ENCODE data around the gene NUP210.

NUP210 gene

GRCh38 chr3:13307041-13307440 lies 113.1 kb downstream of the NUP210 start:
- no peak for TF ChIP-seq Cebpa-rat (IDR thresholded peaks at IDR 0.05)
- Histone ChIP-seq H4K20me1 (no peaks in the 10 kb centered on the region), H3K4me1 (peaks cover under 1 to 34% (median 19%) of the 10 kb centered on the region in 10 experiments; a peak in 19 of 20 replicates), H3K27ac (no peak overlapping the region), H3K9ac (no peak overlapping the region), H3K27me3 (no peaks in the 10 kb centered on the region), H3K36me3 (no peaks in the 10 kb centered on the region; a peak in 1 of 22 replicates), H3K4me2 (no peak overlapping the region), H3K9me3 (replicated peaks in 1 of 11) (no peaks in the 10 kb centered on the region), H3K4me3 (no peak overlapping the region)

GRCh38 chr3:13305623-13306022 lies 114.5 kb downstream of the NUP210 start:
- Histone ChIP-seq H3K4me1 (peaks cover 14 to 48% (median 33%) of the 10 kb centered on the region in 10 experiments), H3K27ac (peak overlapping the region in 5 of 11 experiments; percentile 10 to 55 (median 43); a peak in 7 of 22 replicates), H3K4me2 (peak overlapping the region in 5 of 11 experiments; percentile 4 to 32 (median 30); a peak in 5 of 22 replicates), H3K36me3 (no peaks in the 10 kb centered on the region; a peak in 1 of 22 replicates), H3K9ac (peak overlapping the region in 6 of 11 experiments; percentile 4 to 56 (median 32); a peak in 6 of 22 replicates), H3K4me3 (no peak overlapping the region), H4K20me1 (no peaks in the 10 kb centered on the region), H3K9me3 (replicated peaks in 1 of 11) (no peaks in the 10 kb centered on the region), H3K27me3 (no peaks in the 10 kb centered on the region)
- no peak for TF ChIP-seq Cebpa-rat (IDR thresholded peaks at IDR 0.05)

GRCh38 chr3:13303410-13303809 lies 116.7 kb downstream of the NUP210 start:
- H3K9ac ChIP-seq = no peak overlapping the region
- H3K9me3 ChIP-seq (replicated peaks in 1 of 11) = no peaks in the 10 kb centered on the region
- peaks cover 27 to 65% (median 54%) of the 10 kb centered on the region in 10 experiments for H3K4me1 ChIP-seq
- H3K4me3 ChIP-seq = no peak overlapping the region
- H4K20me1 ChIP-seq = no peaks in the 10 kb centered on the region
- H3K27ac ChIP-seq = peak overlapping the region in 2 of 11 experiments; percentile 6 to 27; a peak in 1 of 22 replicates
- no peaks in the 10 kb centered on the region for H3K36me3 ChIP-seq
- no peak overlapping the region for H3K4me2 ChIP-seq
- no peaks in the 10 kb centered on the region for H3K27me3 ChIP-seq
- TF ChIP-seq Cebpa-rat (IDR thresholded peaks at IDR 0.05) = no peak

GRCh38 chr3:13301286-13301987 lies 118.7 kb downstream of the NUP210 start:
- peak overlapping the region in 9 of 11 experiments; percentile 49 to 87 (median 74); a peak in 18 of 22 replicates for H3K27ac ChIP-seq
- no peaks in the 10 kb centered on the region for H3K9me3 ChIP-seq (replicated peaks in 1 of 11)
- peak overlapping the region; percentile 40 to 95 (median 89) for H3K4me2 ChIP-seq
- no peaks in the 10 kb centered on the region for H4K20me1 ChIP-seq
- TF ChIP-seq Cebpa-rat (IDR thresholded peaks at IDR 0.05) = peak in 3 of 11 experiments; percentile 18 to 77 (median 18); a peak in 2 of 22 replicates
- H3K36me3 ChIP-seq = no peaks in the 10 kb centered on the region
- no peaks in the 10 kb centered on the region for H3K27me3 ChIP-seq
- H3K9ac ChIP-seq = peak overlapping the region in 8 of 11 experiments; percentile 15 to 64 (median 46); a peak in 13 of 22 replicates
- peak overlapping the region in 3 of 10 experiments; percentile 1 to 20 (median 20); a peak in 2 of 20 replicates for H3K4me3 ChIP-seq
- H3K4me1 ChIP-seq = peaks cover 47 to 78% (median 70%) of the 10 kb centered on the region in 10 experiments

- Histone ChIP-seq H3K27me3 (no peaks in the 10 kb centered on the region), H3K4me3 (peak overlapping the region in 3 of 10 experiments; percentile 1 to 20 (median 20); a peak in 2 of 20 replicates), H3K27ac (peak overlapping the region in 9 of 11 experiments; percentile 46 to 90 (median 79); a peak in 17 of 22 replicates), H3K36me3 (no peaks in the 10 kb centered on the region), H3K9ac (peak overlapping the region in 8 of 11 experiments; percentile 15 to 64 (median 27); a peak in 10 of 22 replicates), H3K4me1 (peaks cover 54 to 84% (median 74%) of the 10 kb centered on the region in 10 experiments), H3K9me3 (replicated peaks in 1 of 11) (no peaks in the 10 kb centered on the region), H4K20me1 (no peaks in the 10 kb centered on the region), H3K4me2 (peak overlapping the region; percentile 40 to 95 (median 89))
- TF ChIP-seq Cebpa-rat (IDR thresholded peaks at IDR 0.05) = no peak
These were observed 119.4 kb downstream of the NUP210 start for GRCh38 chr3:13300546-13301285.

- Histone ChIP-seq H3K9ac (peak overlapping the region in 5 of 11 experiments; percentile 0 to 65 (median 55); a peak in 7 of 22 replicates), H4K20me1 (no peaks in the 10 kb centered on the region), H3K4me1 (peaks cover 55 to 88% (median 77%) of the 10 kb centered on the region in 10 experiments), H3K36me3 (no peaks in the 10 kb centered on the region), H3K4me3 (no peak overlapping the region), H3K9me3 (replicated peaks in 1 of 11) (no peaks in the 10 kb centered on the region), H3K27ac (peak overlapping the region in 8 of 11 experiments; percentile 76 to 90 (median 82); a peak in 16 of 22 replicates), H3K4me2 (peak overlapping the region; percentile 8 to 95 (median 89); a peak in 19 of 22 replicates), H3K27me3 (no peaks in the 10 kb centered on the region)
- TF ChIP-seq Cebpa-rat (IDR thresholded peaks at IDR 0.05) = no peak
These were observed 120.5 kb downstream of the NUP210 start for GRCh38 chr3:13299531-13300155.

- H3K4me1 ChIP-seq = peaks cover 50 to 86% (median 77%) of the 10 kb centered on the region in 10 experiments
- no peaks in the 10 kb centered on the region for H3K9me3 ChIP-seq (replicated peaks in 1 of 11)
These were observed 123.5 kb downstream of the NUP210 start for GRCh38 chr3:13296662-13297061.

More at GRCh38 chr3:13296662-13297061, 123.5 kb downstream of the NUP210 start:
- Histone ChIP-seq H4K20me1 (no peaks in the 10 kb centered on the region), H3K4me3 (peak overlapping the region in 3 of 10 experiments; percentile 30 to 33 (median 32); a peak in 5 of 20 replicates), H3K4me2 (peak overlapping the region; percentile 75 to 95 (median 89)), H3K9ac (peak overlapping the region in 9 of 11 experiments; percentile 33 to 71 (median 56); a peak in 16 of 22 replicates), H3K27ac (peak overlapping the region in 10 of 11 experiments; percentile 1 to 90 (median 81); a peak in 19 of 22 replicates), H3K27me3 (no peaks in the 10 kb centered on the region), H3K36me3 (no peaks in the 10 kb centered on the region)
- TF ChIP-seq Cebpa-rat (IDR thresholded peaks at IDR 0.05) = no peak

All from BLaER1 treated with 17β-estradiol and CSF1 and Interleukin-3, amounts not matched to agents 10 nM and 100 nM (cell line).